Panc1 (cell line): Measurements from ENCODE around the gene SHISA4.

ENCODE experiments used
- CTCF ChIP-seq: fragments of 450-650 bp; IDR thresholded peaks from 2 replicates; pipeline ENCODE4 v1.5.1; 2017; ENCODE audit warnings: mild to moderate bottlenecking
- POLR2AphosphoS5 ChIP-seq: IDR thresholded peaks from 2 replicates; pipeline ENCODE4 v1.6.1; 2012; ENCODE audit warnings: mild to moderate bottlenecking, low read depth, low read length, moderate library complexity
- REST ChIP-seq, 2 experiments: IDR thresholded peaks; 2 replicates each; pipeline ENCODE4 v1.6.1; 2011 to 2012; ENCODE audit warnings: low read depth in 2 of 2, control low read depth in 1 of 2, low read length in 1 of 2, mild to moderate bottlenecking in 1 of 2, moderate library complexity in 1 of 2; ENCODE audit not compliant: insufficient read depth in 1 of 2
- SIN3A ChIP-seq: IDR thresholded peaks from 2 replicates; pipeline ENCODE4 v1.6.1; 2012; ENCODE audit warnings: low read depth, mild to moderate bottlenecking, low read length, moderate library complexity, borderline replicate concordance; ENCODE audit not compliant: insufficient read depth

- TF ChIP-seq CTCF (no peak), POLR2AphosphoS5 (no peak), SIN3A (no peak), REST (IDR thresholded peaks at IDR 0.05; ENCODE audit: insufficient read depth in 1 of 2, low read depth in 2 of 2, low read length in 1 of 2) (no peak)
Measured at GRCh38 chr1:201898240-201898894, 9.7 kb downstream of the SHISA4 start.
